ENCODE measurements around the gene DIAPH2. TPM values are rescaled to one million over a fixed set of nuclear protein-coding genes. Genes with fewer than 3 reads are reported as not detected.

The DIAPH2 gene
- total RNA-seq, 1 donor = 42.3 TPM

DNA sequence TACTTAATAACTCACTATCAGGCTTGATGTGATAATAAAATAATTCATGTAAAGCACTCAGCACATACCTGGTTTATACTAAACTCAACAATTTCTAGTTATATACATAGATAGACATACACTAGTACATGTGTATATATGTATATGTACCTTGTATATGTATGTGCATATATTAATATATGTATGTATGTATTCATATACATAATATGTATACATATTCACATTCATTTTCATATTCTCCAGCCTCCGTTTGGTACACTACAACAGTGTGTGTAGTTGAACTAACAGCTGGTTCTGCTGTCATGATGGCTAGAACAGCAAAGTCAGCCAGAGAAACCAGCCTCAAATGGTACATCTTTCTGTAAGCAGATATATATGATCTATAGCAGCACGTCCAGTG lies 869.2 kb downstream of the DIAPH2 start:
- TF ChIP-seq, protein P1, sequence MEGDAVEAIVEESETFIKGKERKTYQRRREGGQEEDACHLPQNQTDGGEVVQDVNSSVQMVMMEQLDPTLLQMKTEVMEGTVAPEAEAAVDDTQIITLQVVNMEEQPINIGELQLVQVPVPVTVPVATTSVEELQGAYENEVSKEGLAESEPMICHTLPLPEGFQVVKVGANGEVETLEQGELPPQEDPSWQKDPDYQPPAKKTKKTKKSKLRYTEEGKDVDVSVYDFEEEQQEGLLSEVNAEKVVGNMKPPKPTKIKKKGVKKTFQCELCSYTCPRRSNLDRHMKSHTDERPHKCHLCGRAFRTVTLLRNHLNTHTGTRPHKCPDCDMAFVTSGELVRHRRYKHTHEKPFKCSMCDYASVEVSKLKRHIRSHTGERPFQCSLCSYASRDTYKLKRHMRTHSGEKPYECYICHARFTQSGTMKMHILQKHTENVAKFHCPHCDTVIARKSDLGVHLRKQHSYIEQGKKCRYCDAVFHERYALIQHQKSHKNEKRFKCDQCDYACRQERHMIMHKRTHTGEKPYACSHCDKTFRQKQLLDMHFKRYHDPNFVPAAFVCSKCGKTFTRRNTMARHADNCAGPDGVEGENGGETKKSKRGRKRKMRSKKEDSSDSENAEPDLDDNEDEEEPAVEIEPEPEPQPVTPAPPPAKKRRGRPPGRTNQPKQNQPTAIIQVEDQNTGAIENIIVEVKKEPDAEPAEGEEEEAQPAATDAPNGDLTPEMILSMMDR (IDR thresholded peaks at IDR 0.05; ENCODE audit: insufficient read depth, low read length) = no peak
- no peak overlapping the region for H3K4me3 ChIP-seq (ENCODE audit: low read depth, low read length)

DNA sequence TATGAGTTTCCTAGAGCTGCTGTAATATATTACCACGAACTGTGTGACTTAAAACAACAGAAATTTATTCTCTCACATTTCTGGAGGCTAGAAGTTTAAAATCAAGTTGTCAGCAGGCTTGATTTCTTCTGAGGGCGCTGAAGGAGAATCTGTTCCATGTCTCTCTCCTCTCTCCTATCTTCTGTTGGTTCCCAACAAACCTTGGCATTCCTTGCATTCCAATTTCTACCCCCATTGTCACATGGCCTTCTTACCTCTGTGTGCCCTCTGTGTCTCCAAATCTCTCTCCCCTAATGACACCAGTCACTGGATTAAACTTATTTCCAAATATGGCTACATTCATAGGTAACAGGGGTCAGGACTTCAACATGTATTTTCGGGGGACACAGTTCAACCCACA lies 871.7 kb downstream of the DIAPH2 start:
- DNase-seq (ENCODE audit: low read depth) = no peak
- TF ChIP-seq, protein P1 (IDR thresholded peaks at IDR 0.05; ENCODE audit: insufficient read depth, low read length) = no peak
- H3K4me3 ChIP-seq (ENCODE audit: low read depth, low read length) = no peak overlapping the region

More for the DNA sequence above, 869.2 kb downstream of the DIAPH2 start:
- DNase-seq (ENCODE audit: low read depth) = no peak

DNA sequence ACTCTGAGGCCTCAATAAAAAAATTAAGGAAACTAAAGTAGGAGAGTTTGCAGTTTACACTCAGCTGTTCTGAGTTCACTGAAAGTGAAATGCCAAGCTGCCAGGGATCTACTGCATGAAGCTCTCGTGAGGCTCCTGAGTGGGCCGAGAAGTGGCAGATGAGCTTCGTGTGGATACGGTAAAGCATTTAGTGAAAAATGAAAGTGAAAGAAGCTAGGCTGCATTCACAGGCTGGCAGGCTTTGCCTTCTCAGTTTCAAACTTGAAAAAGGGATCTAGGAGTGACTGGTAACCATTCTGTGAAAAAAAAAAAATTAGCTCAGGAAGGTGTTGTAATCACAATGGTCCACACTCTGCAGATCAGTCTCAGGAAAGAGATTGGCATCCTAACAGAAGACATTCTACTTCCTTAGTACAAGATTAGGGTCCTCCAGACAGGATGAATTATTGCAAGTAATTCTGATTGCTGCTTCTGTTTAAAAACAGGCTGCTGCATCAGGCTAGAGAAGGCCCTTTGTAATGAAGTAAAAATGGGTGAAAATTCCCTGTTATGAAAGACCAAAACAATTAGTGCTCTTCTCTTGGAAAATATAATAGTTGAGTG lies 879.0 kb downstream of the DIAPH2 start:
- TF ChIP-seq, protein P1 (IDR thresholded peaks at IDR 0.05; ENCODE audit: insufficient read depth, low read length) = no peak
- peak overlapping the region; percentile 31 for H3K4me3 ChIP-seq (ENCODE audit: low read depth, low read length)
- peak; percentile 72 for DNase-seq (ENCODE audit: low read depth)

DNA sequence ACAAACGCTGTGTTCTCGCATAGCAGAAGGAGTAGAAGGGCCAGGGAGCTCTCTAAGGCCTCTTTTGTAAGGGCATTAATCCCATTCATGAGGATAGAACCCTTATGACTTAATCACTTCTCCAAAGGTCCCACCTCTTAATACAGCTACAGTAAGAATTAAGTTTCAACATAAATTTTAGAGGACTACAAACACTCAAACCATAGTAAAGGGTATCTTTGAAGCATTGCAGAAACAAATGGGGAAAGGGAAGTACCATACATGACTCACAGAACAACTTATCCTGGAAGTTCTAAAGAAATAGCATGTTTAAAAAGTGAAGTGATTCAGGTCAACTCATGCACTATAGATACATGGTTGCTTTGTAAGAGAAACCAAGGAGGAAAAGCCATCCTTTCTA lies 879.9 kb downstream of the DIAPH2 start:
- no peak overlapping the region for H3K4me3 ChIP-seq (ENCODE audit: low read depth, low read length)
- TF ChIP-seq, protein P1 (IDR thresholded peaks at IDR 0.05; ENCODE audit: insufficient read depth, low read length) = no peak
- DNase-seq (ENCODE audit: low read depth) = peak; percentile 2

DNA sequence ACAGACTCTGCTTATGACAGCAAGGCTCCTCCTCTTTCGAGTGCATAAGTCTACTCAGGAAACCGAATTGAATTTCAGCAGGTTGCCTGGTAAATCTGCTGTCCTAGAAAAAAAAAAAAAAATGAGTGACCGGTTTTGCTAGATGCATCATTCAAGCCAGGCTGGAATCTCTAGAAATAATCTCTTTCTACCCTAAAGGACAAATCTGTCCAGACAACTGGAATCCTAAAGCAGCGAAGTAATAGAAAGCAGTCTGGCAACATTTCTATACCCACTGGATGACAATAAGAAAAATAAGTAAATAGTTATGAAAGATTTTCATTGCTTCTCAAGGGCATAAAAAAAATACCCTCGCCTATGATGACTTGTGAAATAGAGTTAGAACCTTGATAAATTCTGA lies 902.5 kb downstream of the DIAPH2 start:
- no peak overlapping the region for H3K4me3 ChIP-seq (ENCODE audit: low read depth, low read length)
- no peak for DNase-seq (ENCODE audit: low read depth)
- TF ChIP-seq, protein P1 (IDR thresholded peaks at IDR 0.05; ENCODE audit: insufficient read depth, low read length) = no peak

DNA sequence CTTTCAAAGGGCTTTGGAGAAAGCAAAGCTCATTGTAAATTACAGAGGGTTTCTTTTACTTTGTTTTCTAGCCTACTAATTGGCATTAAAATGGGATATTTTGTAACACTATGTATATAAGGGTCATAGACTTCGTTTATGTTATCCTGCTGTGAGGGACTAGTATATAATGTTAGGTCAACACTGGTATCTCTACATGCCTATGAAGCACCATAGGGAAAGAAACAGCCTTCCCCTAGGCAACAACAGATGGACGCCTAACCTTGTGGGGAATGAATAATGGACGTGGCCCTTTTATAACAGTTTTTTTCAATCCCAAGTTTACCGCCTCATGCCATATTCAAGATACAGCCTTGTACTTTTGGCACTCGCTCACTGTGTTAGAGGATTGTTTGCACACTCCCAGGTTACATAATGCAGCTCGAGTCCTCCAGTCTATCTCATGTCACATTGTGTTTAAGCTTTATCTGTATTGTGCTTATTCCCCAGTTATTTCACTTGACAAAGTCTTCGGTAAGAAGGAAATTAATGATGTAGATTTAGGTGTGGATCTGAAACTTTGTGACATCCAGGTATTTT lies 910.1 kb downstream of the DIAPH2 start:
- no peak for DNase-seq (ENCODE audit: low read depth)
- TF ChIP-seq, protein P1 (IDR thresholded peaks at IDR 0.05; ENCODE audit: insufficient read depth, low read length) = no peak

More for the DNA sequence above, 910.1 kb downstream of the DIAPH2 start:
- no peak overlapping the region for H3K4me3 ChIP-seq (ENCODE audit: low read depth, low read length)
